ENCODE results near the gene AHSA1.

Gene AHSA1

DNA sequence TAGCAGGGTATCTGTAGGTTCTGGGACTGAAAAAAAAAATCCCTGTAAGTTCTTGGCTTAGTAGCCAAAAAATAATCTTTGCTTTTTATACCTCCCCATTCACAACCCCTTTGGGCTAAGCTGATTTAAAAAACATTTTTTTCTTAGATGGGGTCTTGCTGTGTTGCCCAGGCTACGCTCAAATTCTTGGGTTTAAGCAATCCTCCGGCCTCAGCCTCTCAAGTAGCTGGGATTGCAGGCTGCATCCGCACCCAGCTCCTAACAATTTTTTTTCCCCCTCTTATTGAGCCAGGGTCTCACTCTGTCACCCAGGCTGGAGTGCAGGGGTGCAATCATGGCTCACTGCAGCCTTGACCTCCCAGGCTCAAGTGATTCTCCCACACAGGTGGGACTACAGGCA lies 49.9 kb downstream of the AHSA1 start:
- in situ Hi-C loops (cut with MboI; ENCODE audit: low sequenced_read_pairs), result no loop called here

DNA sequence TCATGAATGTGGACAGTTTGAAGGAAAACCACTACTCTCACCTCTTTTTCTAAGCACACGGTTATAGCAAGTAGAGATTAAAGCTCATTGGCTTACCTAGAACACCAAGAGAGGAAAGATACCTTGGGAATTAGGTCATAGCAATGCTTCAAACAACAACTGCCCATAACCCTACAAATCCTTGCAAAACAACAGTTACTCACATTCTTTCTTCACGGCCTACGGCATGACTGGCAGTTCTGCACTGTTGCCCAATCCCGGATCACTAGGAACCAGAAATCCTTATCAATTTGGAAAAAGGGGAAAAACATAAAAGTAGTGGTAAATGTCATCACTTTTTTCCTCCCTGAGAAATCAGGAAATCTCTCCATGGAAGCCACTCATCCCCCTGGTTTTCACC lies 50.4 kb downstream of the AHSA1 start:
- in situ Hi-C loops (cut with MboI; ENCODE audit: low sequenced_read_pairs), result no loop called here

GRCh38 chr14:77508876-77509275 lies 51.0 kb downstream of the AHSA1 start:
- in situ Hi-C loops (cut with MboI; ENCODE audit: low sequenced_read_pairs), result no loop called here

DNA sequence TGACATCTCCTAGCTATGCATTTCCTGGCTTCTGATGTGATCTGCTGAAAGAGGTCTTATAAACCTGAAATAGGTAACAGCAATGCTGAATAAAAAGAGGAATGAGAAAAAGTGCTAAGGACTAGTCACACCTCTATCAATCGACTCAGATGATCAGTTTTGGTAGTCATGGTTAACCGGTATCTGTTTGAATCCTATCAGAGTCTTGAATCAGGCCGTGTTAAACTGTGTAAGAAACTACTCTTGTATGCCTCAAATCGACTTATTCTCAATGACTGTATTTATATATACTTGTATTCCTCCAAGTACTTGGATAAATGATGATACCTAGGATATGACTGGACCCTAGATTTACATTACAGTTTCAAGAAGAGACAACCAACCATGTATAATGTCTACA lies 51.5 kb downstream of the AHSA1 start:
- in situ Hi-C loops (cut with MboI; ENCODE audit: low sequenced_read_pairs), result no loop called here

DNA sequence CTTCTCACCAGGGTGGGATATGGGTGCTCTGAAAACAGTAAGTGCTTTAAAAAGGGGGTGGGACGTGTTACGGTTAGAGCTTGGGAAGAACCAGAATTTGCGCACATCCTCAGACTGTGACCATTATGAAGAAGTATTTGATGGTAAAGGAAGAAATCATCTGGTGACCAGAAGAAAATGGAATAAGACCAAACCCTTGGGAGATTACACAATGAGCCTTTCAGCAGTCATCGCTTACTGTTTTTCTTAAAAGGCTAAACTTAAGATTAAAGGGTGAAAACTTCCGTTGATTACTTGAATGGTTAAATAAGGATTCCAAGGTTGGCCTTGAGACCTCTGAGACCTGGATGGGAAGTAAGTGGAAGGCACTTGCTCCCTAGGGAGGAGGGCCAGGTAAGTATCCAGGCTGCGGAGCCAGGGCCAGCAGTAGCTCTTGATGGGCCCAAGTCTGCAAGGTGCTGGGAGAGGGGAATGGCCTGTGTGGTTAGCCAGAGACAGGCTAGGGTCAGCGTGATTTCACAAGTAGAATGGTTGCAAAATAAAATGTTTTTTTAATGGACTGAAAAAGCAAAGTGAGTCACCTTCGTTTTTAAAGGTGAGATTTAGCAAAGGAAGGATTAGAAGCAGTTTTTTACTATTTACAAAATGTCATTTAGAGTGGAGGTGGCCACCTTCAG lies 53.7 kb downstream of the AHSA1 start:
- in situ Hi-C loops (cut with MboI; ENCODE audit: low sequenced_read_pairs), result no loop called here

- in situ Hi-C loops (cut with MboI; ENCODE audit: low sequenced_read_pairs), result no loop called here
Measured at GRCh38 chr14:77516126-77516525, 58.2 kb downstream of the AHSA1 start.

Measured in HL-60/S4 treated with phorbol 12-myristate 13-acetate at 8.2 ng/mL for 4 days and 3 days (cell line).